Ammon's horn (tissue), 1 donor: Measurements from ENCODE around the gene DIPK1B.

ENCODE experiments used
- DNase-seq: peaks from one replicate; pipeline ENCODE4 v3.0.0-alpha.2; 2016; ENCODE audit warnings: low spot score

DIPK1B gene

DNA sequence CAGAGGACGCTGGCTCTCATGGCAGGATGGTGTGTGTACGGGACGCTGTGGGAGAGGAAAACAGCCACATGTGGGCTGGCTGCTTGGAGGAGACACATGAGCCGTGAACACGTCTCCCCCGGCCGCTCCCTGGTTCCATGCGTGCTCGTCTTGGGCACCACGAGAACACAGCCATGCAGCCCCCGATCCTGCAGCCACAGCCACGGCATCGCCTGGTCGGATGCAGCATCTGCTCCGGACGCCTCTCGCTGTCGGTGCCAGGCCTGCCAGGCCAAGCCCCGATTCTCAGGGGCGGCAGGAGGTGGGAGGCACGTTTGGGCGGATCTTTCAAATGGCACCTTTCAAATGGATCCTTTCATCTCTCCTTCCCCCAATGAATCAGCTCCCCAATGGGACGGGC is 27.1 kb downstream of the DIPK1B start:
- no peak for DNase-seq

DNA sequence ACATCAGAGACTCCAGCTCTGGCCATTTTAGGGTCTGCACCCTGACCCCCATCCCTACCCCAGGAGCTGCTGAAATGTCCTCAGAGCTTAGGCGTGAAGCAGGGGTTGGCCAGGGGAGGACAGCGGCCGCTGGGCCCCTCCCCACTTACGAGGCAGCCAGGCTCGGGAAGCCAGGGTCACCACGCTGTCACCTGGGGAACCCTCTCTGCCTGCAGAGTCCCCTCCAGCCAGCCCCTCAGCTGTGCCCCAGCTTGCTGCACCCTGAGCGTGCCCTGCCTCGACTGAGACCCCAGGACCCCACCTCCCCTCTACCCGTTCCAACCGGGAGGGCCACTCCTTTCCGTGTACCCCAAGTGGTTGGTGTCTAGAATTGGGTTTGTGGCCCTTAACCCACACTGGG is 27.7 kb downstream of the DIPK1B start:
- no peak for DNase-seq

GRCh38 chr9:136740491-136740890 is 28.1 kb downstream of the DIPK1B start:
- no peak for DNase-seq

DNA sequence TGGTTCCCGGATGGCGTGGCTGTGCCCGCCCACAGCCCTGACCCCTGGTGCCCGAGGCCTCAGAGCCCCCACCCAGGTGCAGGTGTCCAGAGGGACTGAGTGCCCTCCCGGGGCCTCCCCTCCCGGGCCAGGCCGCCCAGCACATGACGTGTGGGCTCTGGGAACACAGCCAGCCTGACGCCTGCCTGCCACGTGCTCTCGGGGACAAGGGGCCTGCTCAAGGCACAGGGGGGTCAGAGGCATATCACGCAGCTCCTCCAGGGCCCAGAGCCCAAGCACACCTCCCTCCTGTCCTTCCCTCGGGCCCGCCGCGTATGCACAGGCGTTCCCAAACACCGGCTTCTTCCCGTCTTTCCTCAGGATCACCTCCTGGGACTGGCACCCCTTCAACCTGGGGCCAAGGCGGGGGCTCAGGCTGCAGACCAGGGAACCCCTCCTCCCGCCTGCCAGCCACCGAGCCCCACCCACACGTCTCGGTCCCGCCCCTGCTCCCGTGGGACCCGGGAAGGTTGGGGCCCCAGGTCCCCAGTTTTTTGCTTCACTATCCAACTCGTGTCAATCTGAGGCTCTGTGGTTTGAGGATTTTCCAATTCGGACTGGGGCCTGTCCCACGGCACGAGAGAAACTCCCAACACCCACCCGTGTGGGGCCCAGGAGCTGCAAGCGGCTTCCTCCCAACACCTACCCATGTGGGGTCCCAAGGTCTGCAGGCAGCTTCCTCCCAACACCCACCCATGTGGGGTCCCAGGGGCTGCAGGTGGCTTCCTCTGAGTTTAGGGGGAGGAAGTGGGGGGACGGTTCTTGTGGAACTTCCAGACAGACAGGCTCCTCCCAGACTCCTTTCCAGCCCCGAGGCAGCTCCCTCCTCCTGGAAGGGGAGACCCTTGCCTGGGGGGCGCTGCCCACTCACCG is 28.9 kb downstream of the DIPK1B start:
- no peak for DNase-seq

- no peak for DNase-seq
Observed at GRCh38 chr9:136741883-136742571, 29.7 kb downstream of the DIPK1B start.

GRCh38 chr9:136742591-136743391 is 30.4 kb downstream of the DIPK1B start, which contains the start of gene LCN10:
Gene LCN10 (minus strand): TSS chr9:136742940. CDS start chr9:136742903, 37 bp downstream.
- no peak for DNase-seq

DNA sequence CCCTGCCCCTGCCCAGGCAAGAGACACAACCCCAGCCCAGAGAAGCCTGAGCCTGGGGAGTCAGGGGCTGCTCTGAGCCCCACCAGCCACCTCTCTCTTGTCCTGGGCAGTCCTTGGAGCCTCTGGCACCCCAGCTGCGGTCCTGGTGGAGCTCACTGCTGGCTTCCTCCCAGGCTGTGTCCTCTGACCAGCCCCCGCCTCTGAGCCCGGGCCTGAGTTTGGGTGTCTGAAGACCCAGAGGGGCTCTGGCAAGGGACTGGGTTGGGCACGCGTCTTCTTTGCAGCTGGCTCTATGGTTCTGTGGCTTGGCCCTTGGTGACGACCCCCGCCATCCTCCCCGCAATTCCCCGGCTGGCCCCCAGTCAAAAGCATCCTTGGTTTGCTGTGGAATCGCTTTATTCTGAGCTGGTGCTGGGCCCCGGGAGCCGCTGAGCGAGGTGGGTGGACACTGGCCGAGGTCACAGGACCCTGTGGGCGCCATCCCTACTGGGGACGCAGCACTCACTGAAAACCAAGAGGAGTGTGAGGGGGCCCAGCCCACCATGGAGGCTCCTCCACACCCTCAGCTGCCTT is 31.4 kb downstream of the DIPK1B start:
- DNase-seq: no peak

DNA sequence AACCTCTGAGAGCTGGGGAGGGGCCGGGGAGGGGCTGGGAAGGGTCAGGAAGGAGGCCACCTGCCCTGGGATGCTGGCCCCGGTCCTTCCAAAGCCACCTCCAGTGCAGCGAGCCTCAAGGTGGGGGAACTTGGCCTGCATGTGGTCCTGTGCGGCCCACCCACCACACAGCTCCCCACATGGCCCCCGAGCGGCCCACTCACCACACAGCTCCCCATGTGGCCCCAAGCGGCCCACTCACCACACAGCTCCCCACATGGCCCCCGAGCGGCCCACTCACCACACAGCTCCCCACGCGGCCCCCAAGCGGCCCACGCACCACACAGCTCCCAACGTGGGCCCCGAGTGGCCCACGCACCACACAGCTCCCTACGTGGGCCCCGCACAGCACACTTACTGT is 32.4 kb downstream of the DIPK1B start:
- no peak for DNase-seq

DNA sequence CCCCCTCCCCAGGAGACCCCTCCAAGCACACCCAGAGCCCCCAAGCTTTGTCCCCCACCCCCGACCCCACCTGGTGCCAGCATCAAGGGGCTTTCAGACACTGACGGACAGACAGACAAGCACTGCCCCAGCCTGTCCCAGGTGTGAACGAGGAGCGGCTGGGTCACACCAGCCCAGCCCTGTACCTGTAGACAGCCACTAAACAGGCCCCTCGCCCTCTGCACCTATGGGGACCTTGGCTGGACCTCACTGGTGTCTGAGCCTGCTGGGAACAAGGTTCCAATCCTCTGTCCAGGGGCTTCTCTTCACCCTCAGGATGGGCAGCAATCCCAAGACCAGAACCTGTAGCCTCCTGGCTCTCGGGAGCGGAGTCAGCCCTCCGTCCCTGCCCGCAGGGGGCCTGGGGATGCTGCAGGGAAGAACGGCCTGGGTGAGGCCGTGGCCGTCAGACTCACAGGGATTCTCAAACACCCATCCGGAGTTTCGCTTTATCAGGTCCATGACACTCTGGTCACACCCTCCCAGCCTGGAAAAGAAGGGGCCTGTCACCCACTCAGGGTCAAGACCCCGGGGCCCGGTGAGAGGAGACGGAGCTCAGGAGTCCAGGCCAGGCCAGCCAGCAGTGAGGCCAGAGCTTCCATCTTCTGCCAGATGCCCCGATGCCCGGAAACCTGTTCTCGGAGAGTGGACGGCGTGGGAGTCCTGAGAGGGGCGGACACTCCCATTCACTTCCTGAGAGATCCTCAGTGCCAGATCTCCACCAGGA is 33.2 kb downstream of the DIPK1B start:
- no peak for DNase-seq

- no peak for DNase-seq
Observed at GRCh38 chr9:136746155-136746490, 33.8 kb downstream of the DIPK1B start.

DNA sequence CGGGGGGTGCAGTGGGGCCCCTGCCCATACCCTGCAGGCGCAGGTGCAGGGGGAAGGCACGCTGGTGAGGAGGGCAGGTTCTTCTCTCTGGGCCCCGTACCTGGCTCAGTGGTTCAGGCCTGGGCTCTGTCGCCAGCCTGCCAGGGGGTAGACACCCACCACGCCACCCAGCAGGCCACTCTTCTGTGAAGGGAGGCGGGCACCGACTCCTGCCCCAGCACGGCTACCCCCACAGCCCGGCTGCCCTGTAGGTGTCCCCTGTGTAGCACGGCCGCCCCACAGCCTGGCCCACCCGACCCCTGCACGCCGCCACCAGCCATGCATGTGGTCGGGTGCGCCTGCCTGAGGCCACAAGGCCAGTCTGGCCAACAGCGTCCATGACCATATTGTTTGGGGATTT is 34.2 kb downstream of the DIPK1B start:
- DNase-seq: no peak

DNA sequence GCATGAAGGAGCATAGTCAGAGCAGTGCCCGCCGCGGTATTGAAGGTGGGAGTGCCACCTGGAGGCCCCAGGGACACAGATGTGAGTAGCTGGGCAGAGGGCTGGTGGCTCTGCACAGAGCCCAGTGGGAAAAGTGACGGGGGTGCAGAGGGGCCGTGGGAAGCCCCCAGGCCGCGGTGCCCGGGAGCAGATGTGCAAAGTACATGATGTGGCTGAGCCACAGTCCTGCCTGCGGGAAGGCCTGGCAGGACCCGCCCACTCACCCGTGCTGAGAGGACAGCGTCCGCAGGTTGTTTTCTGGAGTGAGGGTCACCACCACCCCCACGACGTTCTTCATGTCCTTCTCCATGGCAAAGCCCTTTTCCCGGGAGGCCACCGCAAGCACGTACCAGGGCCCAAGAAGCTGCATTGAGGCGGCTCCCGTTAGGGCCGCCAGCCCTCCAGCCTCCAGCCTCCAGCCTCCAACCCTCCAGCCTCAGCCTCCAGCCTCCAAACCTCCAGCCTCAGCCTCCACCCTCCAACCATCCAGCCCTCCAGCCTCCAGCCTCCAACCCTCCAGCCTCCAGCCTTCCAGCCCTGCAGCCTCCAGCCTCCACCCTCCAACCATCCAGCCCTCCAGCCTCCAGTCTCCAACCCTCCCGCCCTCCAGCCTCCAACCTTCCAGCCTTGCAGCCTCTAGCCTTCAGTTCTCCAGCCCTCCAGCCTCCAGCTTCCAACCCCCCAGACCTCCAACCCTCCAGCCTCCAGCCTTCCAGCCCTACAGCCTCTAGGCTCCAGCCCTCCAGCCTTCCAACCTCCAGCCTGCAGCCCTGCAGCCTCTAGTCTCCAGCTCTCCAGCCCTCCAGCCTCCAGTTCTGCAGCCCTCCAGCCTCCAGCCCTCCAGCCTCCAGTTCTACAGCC is 35.0 kb downstream of the DIPK1B start:
- DNase-seq: no peak

DNA sequence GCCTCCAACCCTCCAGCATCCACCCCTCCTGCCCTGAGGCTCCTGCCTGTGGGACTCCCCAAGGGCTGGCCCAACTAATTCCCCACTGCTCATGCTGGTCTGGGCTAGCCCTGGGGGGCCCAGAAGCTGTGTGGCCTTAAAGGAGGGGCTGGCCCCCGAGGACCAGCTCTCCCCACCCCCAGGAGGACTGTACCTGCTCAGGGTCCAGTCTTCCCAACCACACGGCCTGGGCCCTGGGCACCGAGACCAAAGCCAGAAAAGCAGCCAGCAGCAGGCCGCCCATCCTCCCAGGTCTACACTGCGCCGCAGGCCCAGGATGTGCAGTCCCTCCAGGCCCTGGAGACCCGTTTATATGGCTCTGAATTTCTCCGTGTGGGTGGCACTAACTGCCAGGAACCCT is 35.8 kb downstream of the DIPK1B start, which contains the start of gene LCN6:
LCN6 (minus strand) TSS at position 325 of the 400 bp plus-strand sequence; CDS start at position 283, 42 bp downstream.
- no peak for DNase-seq

- DNase-seq: no peak
Observed at GRCh38 chr9:136748666-136749611, 36.6 kb downstream of the DIPK1B start.

GRCh38 chr9:136750526-136750925 is 38.2 kb downstream of the DIPK1B start:
- no peak for DNase-seq

DNA sequence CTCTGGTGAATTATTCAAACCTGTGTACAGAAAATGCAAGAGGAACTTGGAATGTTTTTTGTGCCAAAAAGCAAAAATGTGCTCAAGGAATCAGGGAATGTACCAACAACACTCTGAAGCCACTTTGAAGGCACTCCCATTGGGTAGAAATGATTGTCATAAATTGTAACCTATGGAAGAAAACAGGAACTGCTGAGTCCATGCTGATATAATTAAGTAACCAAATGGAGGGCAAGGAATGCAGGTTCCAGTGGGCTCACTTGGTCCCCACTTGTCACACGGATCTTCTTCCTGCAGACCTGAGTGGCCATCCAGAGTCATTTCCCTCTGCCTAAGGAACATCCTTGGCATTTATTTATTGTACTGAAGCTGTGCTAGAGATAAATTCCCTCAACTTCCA is 38.9 kb downstream of the DIPK1B start:
- no peak for DNase-seq

- DNase-seq: no peak
Observed at GRCh38 chr9:136751814-136752213, 39.4 kb downstream of the DIPK1B start.

GRCh38 chr9:136753371-136754058 is 41.1 kb downstream of the DIPK1B start:
- DNase-seq: no peak
